Tibial nerve (tissue), 4 donors: ENCODE results near the gene ANKRD11. TPM values are rescaled to one million over a fixed set of nuclear protein-coding genes. Genes with fewer than 3 reads are reported as not detected.

ENCODE experiments used
- DNase-seq, 2 donors: peaks; one replicate each; pipeline ENCODE4 v3.0.0-alpha.2; 2019; ENCODE audit warnings: low spot score in 2 of 2
- H3K27ac ChIP-seq, 4 donors: fragments of 200-600 bp; sonication (generic) in 3 of 4; one replicate each; pipeline ENCODE4 v1.5.1; 2017 to 2019; ENCODE audit warnings: mild to moderate bottlenecking in 1 of 4
- H3K27me3 ChIP-seq, 2 donors: fragments of 200-600 bp; sonication (generic) in 1 of 2; one replicate each; pipeline versions ENCODE4 v1.5.1 to v1.6.0; 2017 to 2019
- H3K36me3 ChIP-seq, 3 donors: fragments of 200-600 bp; sonication (generic); one replicate each; pipeline ENCODE4 v1.5.1; 2018 to 2019
- H3K4me1 ChIP-seq, 4 donors: fragments of 200-600 bp; sonication (generic) in 3 of 4; one replicate each; pipeline ENCODE4 v1.5.1; 2017 to 2019
- H3K4me3 ChIP-seq, 4 donors: fragments of 200-600 bp; sonication (generic) in 3 of 4; one replicate each; pipeline ENCODE4 v1.5.1; 2017 to 2019; ENCODE audit warnings: mild to moderate bottlenecking in 1 of 4, moderate library complexity in 1 of 4
- H3K9me3 ChIP-seq, 4 donors: fragments of 200-600 bp; sonication (generic) in 3 of 4; one replicate each; pipeline ENCODE4 v1.5.1; 2017 to 2019
- EP300 ChIP-seq, 2 donors: sonication (generic); formaldehyde crosslinking; IDR thresholded peaks; one replicate each; pipeline ENCODE4 v1.6.1; 2017; ENCODE audit warnings: antibody characterized with exemption in 2 of 2, mild to moderate bottlenecking in 1 of 2
- POLR2A ChIP-seq, 2 donors: fragments of 450-650 bp; IDR thresholded peaks; one replicate each; pipeline ENCODE4 v1.6.1; 2017; ENCODE audit warnings: antibody characterized with exemption in 2 of 2, mild to moderate bottlenecking in 2 of 2, moderate library complexity in 2 of 2
- WGBS, 2 donors: methylation state at CpG; one replicate each; pipeline ENCODE4 v1.1.5; 2018; 5-methylcytosine and 5-hydroxymethylcytosine counted together
- total RNA-seq, 4 donors: library from RNA; depleted of rRNA; stranded (reverse); fragments of >200 nt; gene quantifications; one replicate each; pipeline ENCODE4 v1.1.0, GENCODE V29; 2016
- TF ChIP-seq, protein P1 (sequence below), 5 experiments: fragments of 200-600 bp in 3 of 5; fragments of 450-650 bp in 2 of 5; sonication (generic) in 3 of 5; IDR thresholded peaks; one replicate each; pipeline ENCODE4 v1.5.1; 2016 to 2019; ENCODE audit warnings: antibody characterized with exemption in 5 of 5, mild to moderate bottlenecking in 3 of 5, moderate library complexity in 2 of 5

Gene ANKRD11
- total RNA-seq, 4 donors from 2014 or later: 104 to 177 (median 112) TPM

DNA sequence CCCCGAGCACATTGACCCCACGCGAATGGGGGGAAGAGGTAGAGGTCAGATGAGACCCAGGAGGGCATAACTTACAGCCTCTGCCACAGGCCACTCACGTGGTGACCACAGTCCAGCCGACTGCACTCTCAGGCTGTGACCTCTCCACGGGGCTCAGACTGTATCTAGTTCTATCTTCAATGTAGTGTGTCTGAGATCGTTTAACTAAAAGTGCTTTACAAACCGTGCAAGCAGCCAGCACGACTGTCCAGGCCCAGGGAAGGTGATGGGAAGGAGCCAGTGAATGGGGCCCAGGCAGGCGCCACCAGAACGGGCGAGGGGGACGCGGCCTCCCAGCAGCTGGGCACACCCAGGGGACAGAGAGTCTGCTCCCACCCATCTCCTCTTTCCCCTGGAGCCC lies 108.6 kb downstream of the ANKRD11 start:
- no peaks in the 10 kb centered on the region for H3K27me3 ChIP-seq
- H3K36me3 ChIP-seq: no peaks in the 10 kb centered on the region
- TF ChIP-seq EP300 (IDR thresholded peaks at IDR 0.05) (no peak), POLR2A (IDR thresholded peaks at IDR 0.05) (no peak)
- TF ChIP-seq, protein P1, sequence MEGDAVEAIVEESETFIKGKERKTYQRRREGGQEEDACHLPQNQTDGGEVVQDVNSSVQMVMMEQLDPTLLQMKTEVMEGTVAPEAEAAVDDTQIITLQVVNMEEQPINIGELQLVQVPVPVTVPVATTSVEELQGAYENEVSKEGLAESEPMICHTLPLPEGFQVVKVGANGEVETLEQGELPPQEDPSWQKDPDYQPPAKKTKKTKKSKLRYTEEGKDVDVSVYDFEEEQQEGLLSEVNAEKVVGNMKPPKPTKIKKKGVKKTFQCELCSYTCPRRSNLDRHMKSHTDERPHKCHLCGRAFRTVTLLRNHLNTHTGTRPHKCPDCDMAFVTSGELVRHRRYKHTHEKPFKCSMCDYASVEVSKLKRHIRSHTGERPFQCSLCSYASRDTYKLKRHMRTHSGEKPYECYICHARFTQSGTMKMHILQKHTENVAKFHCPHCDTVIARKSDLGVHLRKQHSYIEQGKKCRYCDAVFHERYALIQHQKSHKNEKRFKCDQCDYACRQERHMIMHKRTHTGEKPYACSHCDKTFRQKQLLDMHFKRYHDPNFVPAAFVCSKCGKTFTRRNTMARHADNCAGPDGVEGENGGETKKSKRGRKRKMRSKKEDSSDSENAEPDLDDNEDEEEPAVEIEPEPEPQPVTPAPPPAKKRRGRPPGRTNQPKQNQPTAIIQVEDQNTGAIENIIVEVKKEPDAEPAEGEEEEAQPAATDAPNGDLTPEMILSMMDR (IDR thresholded peaks at IDR 0.05): no peak
- H3K4me3 ChIP-seq: no peak overlapping the region
- WGBS, 2 donors: 57 to 66% methylated on average over 11 to 14 of the region's 14 CpGs
- H3K9me3 ChIP-seq: no peaks in the 10 kb centered on the region
- DNase-seq: no peak
- no peak overlapping the region for H3K27ac ChIP-seq
- peaks cover 0 to 88% (median 36%) of the 10 kb centered on the region in 4 donors for H3K4me1 ChIP-seq

GRCh38 chr16:89380681-89381080 lies 109.7 kb downstream of the ANKRD11 start:
- Histone ChIP-seq H3K9me3 (peaks cover 0 to 11% (median 0%) of the 10 kb centered on the region in 4 donors), H3K27me3 (no peaks in the 10 kb centered on the region), H3K27ac (no peak overlapping the region), H3K36me3 (peaks cover 0 to 10% (median 0%) of the 10 kb centered on the region in 3 donors), H3K4me3 (no peak overlapping the region), H3K4me1 (peaks cover 0 to 77% (median 33%) of the 10 kb centered on the region in 4 donors)
- WGBS, 2 donors: 75 to 77% methylated on average over 13 to 15 of the region's 15 CpGs
- TF ChIP-seq EP300 (IDR thresholded peaks at IDR 0.05): no peak
- no peak for TF ChIP-seq POLR2A (IDR thresholded peaks at IDR 0.05)
- TF ChIP-seq, protein P1 (IDR thresholded peaks at IDR 0.05): no peak
- DNase-seq: no peak

GRCh38 chr16:89378947-89379771 lies 111.2 kb downstream of the ANKRD11 start:
- Histone ChIP-seq H3K9me3 (peaks cover 0 to 11% (median 0%) of the 10 kb centered on the region in 4 donors), H3K4me1 (peaks cover 0 to 76% (median 35%) of the 10 kb centered on the region in 4 donors), H3K4me3 (peak overlapping the region in 1 of 4 donors; percentile 6), H3K27ac (peak overlapping the region in 1 of 4 donors; percentile 67), H3K27me3 (no peaks in the 10 kb centered on the region), H3K36me3 (peaks cover 0 to 11% (median 0%) of the 10 kb centered on the region in 3 donors)
- TF ChIP-seq POLR2A (IDR thresholded peaks at IDR 0.05) (no peak), EP300 (IDR thresholded peaks at IDR 0.05) (peak in 1 of 2 donors; percentile 29)
- TF ChIP-seq, protein P1 (IDR thresholded peaks at IDR 0.05): no peak
- no peak for DNase-seq
- WGBS, 2 donors: 60 to 74% methylated on average over 29 of the region's 29 CpGs

DNA sequence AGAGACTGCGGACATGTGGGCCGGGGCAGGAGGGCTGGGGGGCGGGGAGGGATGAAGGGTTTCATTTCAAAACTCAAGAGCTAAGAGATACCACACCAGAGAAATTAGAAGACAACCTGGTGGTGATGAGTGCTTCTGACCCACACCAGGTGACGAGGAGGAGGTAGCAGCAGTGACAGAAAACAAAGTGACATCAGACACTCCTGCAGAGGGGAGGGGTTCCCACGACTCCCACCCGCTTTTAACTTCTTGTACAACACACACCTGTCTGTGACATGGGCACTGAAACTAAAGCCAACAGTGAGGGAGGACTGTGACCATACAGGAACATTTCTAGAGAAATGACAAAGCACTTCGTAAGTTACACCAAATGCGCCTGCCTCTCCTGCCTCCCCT lies 112.9 kb downstream of the ANKRD11 start:
- WGBS, 2 donors: 85 to 91% methylated on average over 8 of the region's 8 CpGs
- Histone ChIP-seq H3K9me3 (peaks cover 0 to 11% (median 0%) of the 10 kb centered on the region in 4 donors), H3K4me3 (no peak overlapping the region), H3K36me3 (peaks cover 0 to 18% (median 0%) of the 10 kb centered on the region in 3 donors), H3K4me1 (peaks cover 0 to 75% (median 26%) of the 10 kb centered on the region in 4 donors), H3K27me3 (no peaks in the 10 kb centered on the region), H3K27ac (no peak overlapping the region)
- TF ChIP-seq, protein P1 (IDR thresholded peaks at IDR 0.05): no peak
- TF ChIP-seq EP300 (IDR thresholded peaks at IDR 0.05) (no peak), POLR2A (IDR thresholded peaks at IDR 0.05) (no peak)
- DNase-seq: no peak

GRCh38 chr16:89376812-89377452 lies 113.4 kb downstream of the ANKRD11 start:
- H3K4me3 ChIP-seq: no peak overlapping the region
- peaks cover 0 to 11% (median 0%) of the 10 kb centered on the region in 4 donors for H3K9me3 ChIP-seq
- TF ChIP-seq EP300 (IDR thresholded peaks at IDR 0.05) (peak in 1 of 2 donors; percentile 11), POLR2A (IDR thresholded peaks at IDR 0.05) (no peak)
- no peak for DNase-seq
- no peaks in the 10 kb centered on the region for H3K27me3 ChIP-seq
- H3K27ac ChIP-seq: no peak overlapping the region
- H3K4me1 ChIP-seq: peaks cover 0 to 75% (median 22%) of the 10 kb centered on the region in 4 donors
- H3K36me3 ChIP-seq: peaks cover 0 to 24% (median 0%) of the 10 kb centered on the region in 3 donors
- WGBS, 2 donors: 61 to 64% methylated on average over 8 of the region's 8 CpGs
